HEK293 (cell line): Measurements from ENCODE around the gene C4orf36.

Experiments
- KLF10 ChIP-seq: fragments of 450-650 bp; IDR thresholded peaks from 2 replicates; pipeline ENCODE4 v1.5.1; 2018; ENCODE audit warnings: missing biosample characterization, mild to moderate bottlenecking, missing genetic modification characterization
- SP3 ChIP-seq: fragments of 450-650 bp; formaldehyde crosslinking; IDR thresholded peaks from 2 replicates; pipeline ENCODE4 v1.5.1; 2016; ENCODE audit warnings: missing biosample characterization, missing genetic modification characterization
- ZNF302 ChIP-seq: fragments of 450-650 bp; formaldehyde crosslinking; IDR thresholded peaks from 2 replicates; pipeline ENCODE4 v1.5.1; 2016; ENCODE audit warnings: missing biosample characterization, missing genetic modification characterization, low read depth
- ZNF701 ChIP-seq: fragments of 450-650 bp; formaldehyde crosslinking; IDR thresholded peaks from 2 replicates; pipeline ENCODE4 v1.5.1; 2016; ENCODE audit warnings: missing biosample characterization, missing genetic modification characterization
- TF ChIP-seq, protein P1 (sequence below): fragments of 450-650 bp; formaldehyde crosslinking; IDR thresholded peaks from 2 replicates; pipeline ENCODE4 v1.5.1; 2016; ENCODE audit warnings: missing biosample characterization, missing genetic modification characterization

DNA sequence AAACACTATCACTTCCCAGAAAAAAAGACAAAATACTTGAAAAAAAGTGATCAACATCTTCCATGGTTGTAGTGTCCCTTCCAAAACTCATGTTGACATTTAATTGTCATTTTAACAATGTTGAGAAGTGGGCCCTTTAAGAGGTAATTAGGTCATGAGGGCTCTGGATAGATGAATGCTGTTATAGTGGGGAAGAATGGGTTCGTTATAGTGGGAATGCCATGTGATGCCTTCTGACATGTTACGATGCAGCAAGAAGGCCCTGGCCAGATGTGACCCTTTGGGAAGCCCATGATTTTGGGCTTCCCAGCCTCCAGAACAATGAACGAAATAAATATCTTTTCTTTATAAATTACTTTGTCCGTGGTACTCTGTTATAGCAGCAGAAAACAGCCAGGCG, 39.0 kb downstream of the C4orf36 start:
- TF ChIP-seq KLF10: no peak
- no peak for TF ChIP-seq ZNF302 (tag by site-specific recombination)
- no peak for TF ChIP-seq SP3
- no peak for TF ChIP-seq ZNF701
- TF ChIP-seq, protein P1, sequence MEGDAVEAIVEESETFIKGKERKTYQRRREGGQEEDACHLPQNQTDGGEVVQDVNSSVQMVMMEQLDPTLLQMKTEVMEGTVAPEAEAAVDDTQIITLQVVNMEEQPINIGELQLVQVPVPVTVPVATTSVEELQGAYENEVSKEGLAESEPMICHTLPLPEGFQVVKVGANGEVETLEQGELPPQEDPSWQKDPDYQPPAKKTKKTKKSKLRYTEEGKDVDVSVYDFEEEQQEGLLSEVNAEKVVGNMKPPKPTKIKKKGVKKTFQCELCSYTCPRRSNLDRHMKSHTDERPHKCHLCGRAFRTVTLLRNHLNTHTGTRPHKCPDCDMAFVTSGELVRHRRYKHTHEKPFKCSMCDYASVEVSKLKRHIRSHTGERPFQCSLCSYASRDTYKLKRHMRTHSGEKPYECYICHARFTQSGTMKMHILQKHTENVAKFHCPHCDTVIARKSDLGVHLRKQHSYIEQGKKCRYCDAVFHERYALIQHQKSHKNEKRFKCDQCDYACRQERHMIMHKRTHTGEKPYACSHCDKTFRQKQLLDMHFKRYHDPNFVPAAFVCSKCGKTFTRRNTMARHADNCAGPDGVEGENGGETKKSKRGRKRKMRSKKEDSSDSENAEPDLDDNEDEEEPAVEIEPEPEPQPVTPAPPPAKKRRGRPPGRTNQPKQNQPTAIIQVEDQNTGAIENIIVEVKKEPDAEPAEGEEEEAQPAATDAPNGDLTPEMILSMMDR (tag by site-specific recombination): no peak
